Stimulated activated CD8-positive, alpha-beta memory T cell treated with anti-CD3 and anti-CD28 coated beads, Interleukin-7, amount 100 ng/mL, for 24 hours (primary cell): ENCODE data around the gene SLC9A9.

Source experiments
- DNase-seq: peaks from one replicate; pipeline ENCODE4 v3.0.0-alpha.2; 2020; ENCODE audit warnings: low read depth

SLC9A9 gene

DNA sequence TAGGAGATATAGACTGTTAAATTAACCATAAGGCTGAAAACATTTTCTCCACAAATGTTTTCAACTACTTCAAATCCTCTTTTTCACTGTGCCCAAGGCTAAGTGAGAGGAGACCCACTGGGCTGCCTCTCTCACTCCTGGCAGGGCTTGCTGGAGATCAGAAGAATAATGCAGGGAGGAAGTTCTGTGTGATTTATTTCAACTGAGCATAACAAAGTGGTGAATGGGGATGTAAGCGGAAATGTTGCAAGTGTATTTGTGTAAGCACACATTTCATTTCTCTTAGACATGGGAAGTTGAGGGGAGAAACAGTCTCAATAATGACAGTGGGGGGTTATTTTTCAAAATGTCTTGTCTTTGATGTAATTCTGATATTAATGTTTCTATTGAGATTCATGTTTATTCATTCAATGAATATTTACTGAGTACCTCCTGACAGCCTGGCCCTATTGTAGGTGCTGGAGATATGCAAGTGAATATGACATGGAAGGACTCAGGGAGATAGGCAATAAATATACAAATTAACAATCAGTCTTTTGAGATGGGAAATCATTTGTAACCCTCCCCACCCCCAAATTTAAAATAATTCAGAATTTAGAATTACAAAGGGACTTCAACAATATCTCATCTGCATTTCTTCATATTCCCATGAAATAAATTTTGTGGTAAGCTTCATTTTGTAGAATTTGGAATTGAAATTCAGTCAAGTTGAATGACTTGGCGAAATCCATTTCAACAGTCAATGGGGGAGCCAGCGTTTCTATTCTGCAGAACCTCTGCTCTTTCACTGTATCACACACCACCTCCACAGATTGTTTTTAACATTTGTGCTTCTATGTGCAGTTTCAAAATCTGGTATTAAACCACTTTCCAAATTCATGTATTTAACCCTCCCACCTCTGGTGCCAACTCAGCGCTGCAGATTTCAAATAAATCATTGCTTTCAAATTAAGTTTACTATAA lies 247.2 kb downstream of the SLC9A9 start:
- no peak for DNase-seq

GRCh38 chr3:143597774-143598652 lies 250.3 kb downstream of the SLC9A9 start:
- no peak for DNase-seq

GRCh38 chr3:143596957-143597642 lies 251.2 kb downstream of the SLC9A9 start:
- no peak for DNase-seq

GRCh38 chr3:143595456-143596077 lies 252.7 kb downstream of the SLC9A9 start:
- no peak for DNase-seq

- no peak for DNase-seq
These were observed 254.1 kb downstream of the SLC9A9 start for GRCh38 chr3:143594206-143594605.

- DNase-seq: no peak
These were observed 257.6 kb downstream of the SLC9A9 start for GRCh38 chr3:143590660-143591059.

DNA sequence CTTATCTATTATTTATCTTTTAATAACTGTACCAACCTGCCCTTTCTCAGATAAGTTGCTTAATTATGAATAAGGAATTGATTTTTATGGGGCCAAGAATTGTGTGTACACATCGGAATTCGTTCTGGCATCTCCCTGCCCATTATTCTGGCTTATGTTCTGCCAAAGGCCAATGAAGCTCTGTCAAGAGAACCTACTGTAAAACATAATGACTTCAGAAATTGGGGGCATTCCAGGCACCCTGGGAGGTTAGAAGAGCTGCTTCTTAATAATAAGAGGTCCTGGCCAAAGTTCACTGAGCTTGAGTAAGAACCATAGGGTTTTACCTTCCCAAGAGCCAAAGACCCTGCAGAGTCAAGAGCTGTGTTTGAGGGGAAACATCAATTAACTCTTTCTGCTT lies 261.7 kb downstream of the SLC9A9 start:
- DNase-seq: no peak

DNA sequence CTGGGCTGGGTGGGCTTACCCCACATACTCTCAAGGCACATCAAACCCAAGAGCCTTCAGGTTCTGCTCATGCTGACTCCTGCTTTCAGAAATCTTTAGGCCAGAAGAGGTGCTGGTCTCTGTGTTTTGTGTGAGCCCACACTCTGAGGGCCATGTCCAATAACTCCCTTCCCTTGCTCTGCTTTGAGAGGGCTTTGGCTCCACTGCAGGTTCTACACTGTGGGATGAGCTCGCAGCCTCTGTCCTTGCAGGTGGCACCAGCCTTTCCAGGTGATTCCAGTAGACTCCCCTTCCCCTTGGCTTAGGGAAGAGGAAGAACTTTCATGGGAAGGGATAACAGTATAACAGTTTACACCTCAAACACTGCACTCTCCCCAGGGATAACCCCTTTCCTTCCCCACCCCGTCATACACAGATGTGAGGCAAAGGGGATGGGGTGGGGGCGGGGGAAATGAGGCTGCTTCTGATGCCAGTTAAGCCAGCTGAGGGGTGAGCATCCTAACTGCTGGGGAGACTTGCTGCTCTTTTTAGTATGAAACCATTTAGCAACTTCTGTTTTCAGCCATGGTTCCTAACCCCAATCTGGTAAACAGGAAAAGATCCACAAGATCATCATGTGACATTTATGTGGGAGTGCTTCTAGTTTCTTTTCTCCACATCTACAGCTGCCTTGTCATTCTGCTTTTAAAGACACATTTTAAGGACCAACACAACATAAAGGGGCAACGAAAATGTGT lies 262.4 kb downstream of the SLC9A9 start:
- DNase-seq: no peak

GRCh38 chr3:143584474-143584873 lies 263.8 kb downstream of the SLC9A9 start:
- DNase-seq: no peak

DNA sequence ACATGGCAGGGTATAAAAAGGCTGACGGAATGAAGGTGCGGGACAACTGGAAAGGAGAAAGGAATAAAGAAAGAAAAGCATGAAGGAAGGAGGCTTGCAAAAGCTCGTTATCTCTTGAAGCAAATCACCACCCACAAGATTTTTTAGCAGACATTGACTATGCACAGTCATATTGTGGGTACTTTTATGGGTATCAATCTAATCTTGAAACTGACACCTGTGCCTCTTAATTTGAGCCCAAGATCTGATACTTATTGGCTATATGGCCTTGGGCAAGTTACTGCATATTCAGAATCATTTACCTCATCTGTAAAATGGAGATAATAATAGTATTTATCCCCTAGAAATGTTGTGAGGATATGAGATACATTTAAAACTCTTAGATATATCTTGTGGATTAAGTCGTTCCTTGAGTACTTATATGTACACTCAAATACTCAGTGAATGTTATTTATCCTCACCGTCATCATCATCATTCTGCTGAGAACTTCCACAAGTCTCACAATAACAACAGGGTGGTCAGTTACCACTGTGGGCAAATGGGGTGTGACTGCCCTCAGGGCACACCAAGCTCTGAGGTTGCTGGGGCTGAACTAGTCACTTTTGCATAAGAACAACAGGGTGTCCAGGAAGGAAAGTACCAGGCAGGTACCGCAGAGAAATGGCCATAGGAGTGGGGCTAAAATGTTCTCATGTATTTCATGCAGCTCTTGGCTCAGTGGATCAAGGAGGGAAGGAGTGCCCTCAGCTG lies 266.1 kb downstream of the SLC9A9 start:
- no peak for DNase-seq

- no peak for DNase-seq
These were observed 269.3 kb downstream of the SLC9A9 start for GRCh38 chr3:143578810-143579435.

GRCh38 chr3:143576568-143577270 lies 271.5 kb downstream of the SLC9A9 start:
- no peak for DNase-seq

GRCh38 chr3:143574933-143575332 lies 273.3 kb downstream of the SLC9A9 start:
- DNase-seq: no peak

GRCh38 chr3:143573610-143574303 lies 274.5 kb downstream of the SLC9A9 start:
- DNase-seq: no peak

GRCh38 chr3:143571548-143571947 lies 276.7 kb downstream of the SLC9A9 start:
- DNase-seq: no peak

GRCh38 chr3:143567823-143568222 lies 280.4 kb downstream of the SLC9A9 start:
- DNase-seq: no peak

DNA sequence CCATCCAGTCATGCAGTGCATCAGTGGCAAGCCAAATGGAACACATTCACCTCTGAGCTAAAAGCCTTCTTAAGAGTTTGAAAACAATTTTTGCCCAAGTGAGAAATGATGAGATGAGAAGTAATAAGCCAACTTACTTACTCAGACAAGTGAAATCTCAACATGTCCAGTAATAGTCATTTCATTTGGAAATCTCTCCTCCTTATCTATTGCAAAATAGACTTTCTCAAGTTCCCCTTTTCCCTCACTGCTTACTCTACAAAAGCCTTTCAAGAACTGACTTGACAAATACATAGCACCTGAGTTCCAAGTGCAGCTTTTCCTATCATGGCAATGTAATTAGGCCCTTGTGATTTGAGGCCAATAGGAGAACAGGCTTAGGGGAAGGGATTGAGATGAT lies 282.3 kb downstream of the SLC9A9 start:
- DNase-seq: no peak

- no peak for DNase-seq
These were observed 284.5 kb downstream of the SLC9A9 start for GRCh38 chr3:143563786-143564185.

DNA sequence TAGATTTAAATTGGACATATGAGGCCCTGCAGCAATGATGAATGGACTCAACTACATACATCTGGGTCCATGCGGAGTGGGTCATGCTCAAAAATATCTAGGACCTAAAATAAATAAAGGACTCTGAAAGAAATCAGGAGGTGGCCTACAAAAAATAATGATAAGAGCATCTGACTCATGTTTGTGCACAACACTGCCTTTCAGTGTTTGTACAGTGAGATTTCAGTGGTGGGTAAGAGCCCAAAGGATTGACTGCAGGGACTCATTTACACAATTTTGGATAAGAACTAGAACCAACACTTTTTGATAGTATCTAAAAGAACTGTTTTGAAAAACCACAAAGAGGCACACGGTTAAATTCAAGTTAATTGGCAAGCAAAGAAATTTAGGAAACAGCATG lies 285.5 kb downstream of the SLC9A9 start:
- no peak for DNase-seq
